Stimulated activated naive B cell treated with anti-CD40 and anti-IgM and Interleukin-4, amounts not matched to agents 10 μg/mL and 1 μg/mL and 100 μg/mL, for 72 hours (primary cell): ENCODE results near the gene DCST1.

Experiments used
- ATAC-seq, 2 donors: fragments of 150-1000 bp; cut with Tn5 transposase; replicated peaks; 2 replicates each; pipeline ENCODE4 v1.10.0; 2021; ENCODE audit warnings: moderate library complexity in 1 of 2
- DNase-seq: peaks from one replicate; pipeline ENCODE4 v3.0.0; 2021
- H3K27ac Mint-ChIP-seq: one replicate; pipeline ENCODE4 v1.8.0; 2022; ENCODE audit warnings: mild to moderate bottlenecking, mixed read lengths
- H3K27me3 Mint-ChIP-seq, 2 donors: one replicate each; pipeline ENCODE4 v1.8.0; 2022; ENCODE audit warnings: mixed read lengths in 2 of 2
- H3K36me3 Mint-ChIP-seq, 2 donors: one replicate each; pipeline ENCODE4 v1.8.0; 2022; ENCODE audit warnings: mixed read lengths in 2 of 2, mild to moderate bottlenecking in 1 of 2
- H3K4me1 Mint-ChIP-seq, 2 donors: one replicate each; pipeline ENCODE4 v1.8.0; 2022; ENCODE audit warnings: mixed read lengths in 2 of 2, mild to moderate bottlenecking in 1 of 2
- H3K4me3 Mint-ChIP-seq, 2 donors: one replicate each; pipeline ENCODE4 v1.8.0; 2022; ENCODE audit warnings: mild to moderate bottlenecking in 2 of 2, mixed read lengths in 2 of 2, moderate library complexity in 1 of 2
- H3K9me3 Mint-ChIP-seq, 2 donors: one replicate each; pipeline ENCODE4 v1.8.0; 2022; ENCODE audit warnings: mixed read lengths in 2 of 2, mild to moderate bottlenecking in 1 of 2

The DCST1 gene

GRCh38 chr1:155080312-155081228, 46.9 kb downstream of the DCST1 start:
- DNase-seq = no peak
- peak overlapping the region in 1 of 2 donors; percentile 63 for H3K4me3 Mint-ChIP-seq

GRCh38 chr1:155081472-155082300, 48.1 kb downstream of the DCST1 start:
- Mint-ChIP-seq H3K27ac (peak overlapping the region; percentile 47), H3K9me3 (no peaks in the 10 kb centered on the region), H3K4me1 (peaks cover 49 to 86% of the 10 kb centered on the region in 2 donors), H3K4me3 (peak overlapping the region; percentile 78 to 81), H3K27me3 (peaks cover 40 to 48% of the 10 kb centered on the region in 2 donors), H3K36me3 (peaks cover 0 to 1% of the 10 kb centered on the region in 2 donors)
- ATAC-seq (no peak), DNase-seq (no peak)

More at GRCh38 chr1:155080312-155081228, 46.9 kb downstream of the DCST1 start:
- no peak for ATAC-seq
- Mint-ChIP-seq H3K4me1 (peaks cover 44 to 75% of the 10 kb centered on the region in 2 donors), H3K36me3 (peaks cover 0 to 1% of the 10 kb centered on the region in 2 donors), H3K9me3 (no peaks in the 10 kb centered on the region), H3K27ac (no peak overlapping the region), H3K27me3 (peaks cover 40 to 48% of the 10 kb centered on the region in 2 donors)

GRCh38 chr1:155082301-155083051, 48.9 kb downstream of the DCST1 start:
- no peaks in the 10 kb centered on the region for H3K9me3 Mint-ChIP-seq
- peaks cover 40 to 48% of the 10 kb centered on the region in 2 donors for H3K27me3 Mint-ChIP-seq
- DNase-seq (no peak), ATAC-seq (no peak)
- H3K36me3 Mint-ChIP-seq = peaks cover 0 to 5% of the 10 kb centered on the region in 2 donors
- H3K4me3 Mint-ChIP-seq = peak overlapping the region; percentile 47 to 78
- no peak overlapping the region for H3K27ac Mint-ChIP-seq
- H3K4me1 Mint-ChIP-seq = peaks cover 49 to 86% of the 10 kb centered on the region in 2 donors

GRCh38 chr1:155083052-155083541, 49.5 kb downstream of the DCST1 start:
- Mint-ChIP-seq H3K27ac (no peak overlapping the region), H3K4me3 (peak overlapping the region in 1 of 2 donors; percentile 25), H3K36me3 (peaks cover 0 to 5% of the 10 kb centered on the region in 2 donors), H3K9me3 (no peaks in the 10 kb centered on the region), H3K27me3 (peaks cover 40 to 48% of the 10 kb centered on the region in 2 donors), H3K4me1 (peaks cover 44 to 80% of the 10 kb centered on the region in 2 donors)
- ATAC-seq (no peak), DNase-seq (no peak)

GRCh38 chr1:155083865-155084721, 50.5 kb downstream of the DCST1 start:
- ATAC-seq (no peak), DNase-seq (no peak)
- peaks cover 40 to 48% of the 10 kb centered on the region in 2 donors for H3K27me3 Mint-ChIP-seq
- H3K36me3 Mint-ChIP-seq = peaks cover 0 to 5% of the 10 kb centered on the region in 2 donors
- peak overlapping the region; percentile 91 to 96 for H3K4me3 Mint-ChIP-seq
- H3K9me3 Mint-ChIP-seq = no peaks in the 10 kb centered on the region
- peak overlapping the region; percentile 97 for H3K27ac Mint-ChIP-seq
- H3K4me1 Mint-ChIP-seq = peaks cover 42 to 71% of the 10 kb centered on the region in 2 donors

- Mint-ChIP-seq H3K4me3 (peak overlapping the region; percentile 91 to 96), H3K27me3 (peaks cover 32 to 39% of the 10 kb centered on the region in 2 donors), H3K4me1 (peaks cover 35 to 63% of the 10 kb centered on the region in 2 donors), H3K36me3 (peaks cover 0 to 5% of the 10 kb centered on the region in 2 donors), H3K27ac (peak overlapping the region; percentile 97), H3K9me3 (no peaks in the 10 kb centered on the region)
- peak; percentile 89 for DNase-seq
- peak; percentile 85 to 88 for ATAC-seq
Observed at GRCh38 chr1:155084722-155085503, 51.3 kb downstream of the DCST1 start.

GRCh38 chr1:155085504-155086127, 52.0 kb downstream of the DCST1 start:
- peaks cover 27 to 36% of the 10 kb centered on the region in 2 donors for H3K27me3 Mint-ChIP-seq
- peak overlapping the region; percentile 91 to 96 for H3K4me3 Mint-ChIP-seq
- ATAC-seq (peak; percentile 38 to 44), DNase-seq (peak; percentile 59)
- peaks cover 0 to 5% of the 10 kb centered on the region in 2 donors for H3K36me3 Mint-ChIP-seq
- no peaks in the 10 kb centered on the region for H3K9me3 Mint-ChIP-seq
- peak overlapping the region; percentile 97 for H3K27ac Mint-ChIP-seq
- H3K4me1 Mint-ChIP-seq = peaks cover 34 to 57% of the 10 kb centered on the region in 2 donors

- Mint-ChIP-seq H3K4me3 (peak overlapping the region; percentile 91 to 96), H3K27ac (peak overlapping the region; percentile 77), H3K9me3 (no peaks in the 10 kb centered on the region), H3K27me3 (peaks cover 25 to 35% of the 10 kb centered on the region in 2 donors), H3K36me3 (peaks cover 0 to 5% of the 10 kb centered on the region in 2 donors), H3K4me1 (peaks cover 33 to 54% of the 10 kb centered on the region in 2 donors)
- ATAC-seq (peak; percentile 26 to 27), DNase-seq (peak; percentile 76)
Observed at GRCh38 chr1:155086128-155086741, 52.6 kb downstream of the DCST1 start.

- Mint-ChIP-seq H3K4me3 (no peak overlapping the region), H3K36me3 (peaks cover 0 to 3% of the 10 kb centered on the region in 2 donors), H3K27ac (peak overlapping the region; percentile 86), H3K27me3 (peaks cover 21 to 27% of the 10 kb centered on the region in 2 donors), H3K4me1 (peaks cover 32 to 54% of the 10 kb centered on the region in 2 donors), H3K9me3 (no peaks in the 10 kb centered on the region)
- ATAC-seq (no peak), DNase-seq (no peak)
Observed at GRCh38 chr1:155086856-155087535, 53.4 kb downstream of the DCST1 start.

- peak overlapping the region in 1 of 2 donors; percentile 27 for H3K4me3 Mint-ChIP-seq
- no peaks in the 10 kb centered on the region for H3K9me3 Mint-ChIP-seq
- H3K27ac Mint-ChIP-seq = peak overlapping the region; percentile 73
- ATAC-seq (peak; percentile 85 to 87), DNase-seq (peak; percentile 53)
- peaks cover 10 to 19% of the 10 kb centered on the region in 2 donors for H3K4me1 Mint-ChIP-seq
- peaks cover 0 to 3% of the 10 kb centered on the region in 2 donors for H3K36me3 Mint-ChIP-seq
- H3K27me3 Mint-ChIP-seq = peaks cover 0 to 4% of the 10 kb centered on the region in 2 donors
Observed at GRCh38 chr1:155091071-155092051, 57.7 kb downstream of the DCST1 start.
